NOMO-1 treated with dmso at 0.1 percent for 144 hours (cell line): Measurements from ENCODE around the gene SF3B1.
"Not testable (repeated sequence)": the region's sequence is repeated elsewhere in the genome, so short reads cannot be mapped to it uniquely, and the experiment has no call there.

ENCODE experiments used
- DNase-seq: peaks from one replicate; lab custom pipeline; 2025; ENCODE audit not compliant: unreplicated experiment; lab: John Stamatoyannopoulos, UW

The SF3B1 gene, protein sequence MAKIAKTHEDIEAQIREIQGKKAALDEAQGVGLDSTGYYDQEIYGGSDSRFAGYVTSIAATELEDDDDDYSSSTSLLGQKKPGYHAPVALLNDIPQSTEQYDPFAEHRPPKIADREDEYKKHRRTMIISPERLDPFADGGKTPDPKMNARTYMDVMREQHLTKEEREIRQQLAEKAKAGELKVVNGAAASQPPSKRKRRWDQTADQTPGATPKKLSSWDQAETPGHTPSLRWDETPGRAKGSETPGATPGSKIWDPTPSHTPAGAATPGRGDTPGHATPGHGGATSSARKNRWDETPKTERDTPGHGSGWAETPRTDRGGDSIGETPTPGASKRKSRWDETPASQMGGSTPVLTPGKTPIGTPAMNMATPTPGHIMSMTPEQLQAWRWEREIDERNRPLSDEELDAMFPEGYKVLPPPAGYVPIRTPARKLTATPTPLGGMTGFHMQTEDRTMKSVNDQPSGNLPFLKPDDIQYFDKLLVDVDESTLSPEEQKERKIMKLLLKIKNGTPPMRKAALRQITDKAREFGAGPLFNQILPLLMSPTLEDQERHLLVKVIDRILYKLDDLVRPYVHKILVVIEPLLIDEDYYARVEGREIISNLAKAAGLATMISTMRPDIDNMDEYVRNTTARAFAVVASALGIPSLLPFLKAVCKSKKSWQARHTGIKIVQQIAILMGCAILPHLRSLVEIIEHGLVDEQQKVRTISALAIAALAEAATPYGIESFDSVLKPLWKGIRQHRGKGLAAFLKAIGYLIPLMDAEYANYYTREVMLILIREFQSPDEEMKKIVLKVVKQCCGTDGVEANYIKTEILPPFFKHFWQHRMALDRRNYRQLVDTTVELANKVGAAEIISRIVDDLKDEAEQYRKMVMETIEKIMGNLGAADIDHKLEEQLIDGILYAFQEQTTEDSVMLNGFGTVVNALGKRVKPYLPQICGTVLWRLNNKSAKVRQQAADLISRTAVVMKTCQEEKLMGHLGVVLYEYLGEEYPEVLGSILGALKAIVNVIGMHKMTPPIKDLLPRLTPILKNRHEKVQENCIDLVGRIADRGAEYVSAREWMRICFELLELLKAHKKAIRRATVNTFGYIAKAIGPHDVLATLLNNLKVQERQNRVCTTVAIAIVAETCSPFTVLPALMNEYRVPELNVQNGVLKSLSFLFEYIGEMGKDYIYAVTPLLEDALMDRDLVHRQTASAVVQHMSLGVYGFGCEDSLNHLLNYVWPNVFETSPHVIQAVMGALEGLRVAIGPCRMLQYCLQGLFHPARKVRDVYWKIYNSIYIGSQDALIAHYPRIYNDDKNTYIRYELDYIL

DNA sequence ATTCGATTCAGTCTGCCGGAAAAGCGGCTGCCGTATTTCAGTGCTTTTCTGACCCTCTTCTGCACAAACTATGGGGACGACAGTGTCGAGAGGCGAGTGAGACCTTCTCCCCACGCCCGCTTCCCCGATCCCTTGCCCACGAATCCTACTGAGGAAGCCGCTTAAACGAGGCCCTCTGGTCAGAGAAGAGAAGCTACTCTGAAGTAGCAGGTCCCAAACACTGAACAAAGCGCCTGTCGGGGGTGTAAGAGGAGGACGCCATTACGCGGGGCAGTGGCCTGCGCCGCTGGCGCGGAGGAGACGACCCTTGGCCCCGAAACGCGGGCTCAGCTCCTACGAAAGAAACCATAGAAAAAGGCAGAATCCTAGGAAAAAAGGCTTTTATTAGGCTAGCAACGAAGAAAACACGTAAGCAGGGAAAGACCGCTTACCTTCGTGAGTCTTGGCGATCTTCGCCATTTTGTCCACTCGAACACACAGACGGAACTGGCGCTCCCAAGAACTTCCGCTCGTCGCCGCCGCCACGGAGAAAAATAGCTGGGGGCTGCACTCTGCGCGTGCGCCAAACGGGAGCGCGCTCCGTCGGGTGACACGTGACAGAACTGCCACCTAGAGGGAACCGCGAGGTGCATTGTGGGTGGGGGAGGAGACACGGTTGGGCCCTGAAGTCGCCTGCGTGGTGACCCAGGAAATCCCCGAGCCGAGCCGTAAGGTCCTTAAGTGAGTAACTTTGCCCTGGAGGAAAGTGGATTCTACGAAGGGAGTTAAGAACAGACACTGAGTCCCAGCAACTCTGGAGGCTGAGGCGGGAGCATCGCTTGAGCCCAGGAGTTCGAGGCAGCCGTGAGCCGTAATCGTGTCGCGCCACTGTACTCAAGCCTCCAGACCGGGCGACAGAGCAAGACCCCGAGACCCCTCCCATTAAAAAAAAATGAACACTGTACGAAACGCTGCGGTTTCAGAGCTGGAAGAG, at the start of gene SF3B1:
SF3B1 (minus strand) TSS at position 488 of the 973 bp plus-strand sequence; CDS start at position 459, 29 bp downstream.
- peak; percentile 95 for DNase-seq

DNA sequence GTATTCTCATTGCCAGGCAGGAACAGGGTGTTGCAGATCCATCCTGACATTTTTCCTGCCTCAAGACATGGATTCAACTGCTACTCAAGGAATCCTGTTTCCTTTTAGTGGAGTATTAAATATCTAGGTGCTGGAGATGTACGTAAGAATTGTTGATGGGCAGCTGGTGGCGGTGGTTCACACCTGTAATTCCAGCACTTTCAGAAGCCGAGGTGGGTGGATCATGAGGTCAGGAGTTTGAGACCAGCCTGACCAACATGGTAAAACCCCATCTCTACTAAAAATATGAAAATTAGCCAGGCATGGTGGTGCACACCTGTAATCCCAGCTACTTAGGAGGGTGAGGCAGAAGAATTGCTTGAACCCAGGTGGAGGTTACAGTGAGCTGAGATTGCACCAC, 49.4 kb upstream of the SF3B1 start:
- not testable (repeated sequence) for DNase-seq

DNA sequence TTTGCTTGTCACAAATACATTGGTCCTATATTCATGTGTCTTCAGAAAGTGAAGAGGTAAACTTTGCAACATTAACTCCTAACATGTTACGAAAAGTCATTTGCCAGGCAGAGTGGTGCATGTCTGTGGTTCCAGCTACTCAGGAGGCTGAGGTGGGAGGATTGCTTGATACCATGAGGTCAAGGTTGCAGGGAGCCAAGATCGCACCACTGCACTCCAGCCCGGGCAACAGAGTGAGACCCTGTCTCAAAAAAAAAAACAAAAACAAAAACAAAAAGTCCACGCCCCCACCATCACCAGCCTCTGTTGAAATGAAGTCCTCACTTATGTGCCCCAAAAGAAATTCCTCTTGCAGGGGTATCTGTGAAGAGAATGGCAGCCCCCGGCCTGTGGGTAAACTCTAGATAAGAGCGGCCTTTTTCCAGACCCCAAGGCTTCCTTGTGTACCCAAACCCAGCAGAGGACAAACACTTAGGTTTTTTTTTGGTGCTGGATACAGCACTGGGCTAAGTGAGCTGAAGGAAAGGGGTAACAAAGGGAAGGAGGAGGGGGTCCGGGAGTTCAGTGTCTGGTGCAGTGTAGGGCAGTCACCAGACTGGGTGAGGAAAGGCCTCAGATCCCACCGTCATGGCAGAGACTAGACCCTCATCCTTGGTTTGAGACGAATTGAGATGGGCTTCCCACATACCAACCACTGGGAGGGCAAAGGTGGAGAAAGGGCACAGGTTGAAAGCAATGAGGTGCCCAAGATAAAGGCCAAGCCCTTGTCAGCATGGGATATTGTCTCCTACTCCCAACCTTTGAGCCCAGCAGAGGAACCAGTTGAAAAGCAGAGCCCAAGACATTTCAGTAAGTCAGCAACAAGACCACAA, 45.6 kb upstream of the SF3B1 start:
- DNase-seq, result no peak

DNA sequence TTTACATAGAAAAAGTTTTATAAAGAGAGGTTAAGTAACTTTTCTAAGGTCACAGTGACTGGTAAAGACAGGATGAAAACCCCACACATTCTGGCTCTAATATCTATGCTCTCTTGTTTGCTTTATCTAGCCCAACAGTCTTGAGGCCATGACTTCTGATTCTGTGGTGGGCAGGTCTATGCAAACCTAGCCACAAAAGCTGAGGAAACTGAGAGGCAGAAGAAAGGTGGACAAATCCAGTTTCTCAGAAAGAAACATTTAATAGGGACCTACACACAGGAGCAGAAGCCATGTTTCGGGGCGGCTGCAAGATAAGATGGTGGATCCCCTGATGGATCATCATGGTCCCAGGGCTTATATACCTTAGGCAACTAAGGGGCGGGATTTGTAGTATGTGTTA, 43.0 kb upstream of the SF3B1 start:
- no peak for DNase-seq

DNA sequence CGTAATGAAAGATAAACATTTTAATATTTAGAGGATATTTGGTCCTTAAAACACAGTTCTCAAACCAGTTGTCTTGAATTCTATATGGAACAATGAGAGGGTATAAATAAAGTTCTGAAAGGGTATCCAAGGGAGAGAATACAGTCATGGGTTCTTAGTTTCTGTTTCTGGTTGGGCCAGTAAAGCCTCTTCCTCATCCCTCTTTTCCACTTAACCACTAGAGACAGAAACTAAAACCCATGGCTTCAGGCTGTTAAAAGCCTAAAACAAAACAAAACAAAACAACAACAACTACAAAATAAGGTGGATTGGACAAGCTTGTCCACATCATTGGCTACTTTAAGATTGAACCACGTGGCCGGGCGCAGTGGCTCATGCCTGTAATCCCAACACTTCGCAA, 37.3 kb upstream of the SF3B1 start:
- no peak for DNase-seq

DNA sequence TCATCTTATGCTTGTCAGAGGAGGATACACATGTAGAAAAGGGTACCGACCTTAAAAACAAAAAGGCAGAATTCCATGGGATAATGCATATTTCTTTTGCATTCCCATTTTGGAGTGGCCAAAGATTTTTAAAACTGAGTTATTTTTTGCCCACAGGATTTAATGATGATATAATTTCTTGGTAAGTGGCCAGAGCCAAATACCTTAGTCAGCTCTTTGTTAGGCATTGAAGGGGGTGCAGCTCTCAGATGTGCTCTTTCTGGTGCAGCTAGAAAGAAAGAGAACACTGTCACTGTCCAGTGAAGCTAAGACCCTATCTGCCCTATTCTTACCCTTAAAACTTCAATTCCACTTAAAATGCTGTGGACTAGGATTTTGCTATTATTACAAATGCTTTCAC, 29.3 kb upstream of the SF3B1 start:
- no peak for DNase-seq

DNA sequence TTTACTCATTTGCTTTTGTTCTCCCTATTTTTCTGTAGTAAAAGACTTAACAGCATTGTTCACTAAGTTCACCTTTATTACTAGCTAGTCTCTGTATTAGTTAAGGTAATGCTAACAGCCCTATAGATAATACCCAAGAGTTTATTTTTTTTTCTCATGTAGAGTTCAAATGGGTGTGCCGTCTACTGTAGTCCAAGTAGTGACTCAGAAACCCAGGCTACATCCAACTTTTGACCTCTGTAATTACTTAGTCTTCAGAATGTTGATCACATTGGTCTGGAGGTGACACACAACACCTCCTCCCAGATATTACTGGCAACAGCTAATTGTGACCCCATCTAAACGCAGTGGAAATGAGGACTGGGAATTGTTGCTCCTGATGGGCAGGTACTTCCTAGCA, 26.2 kb upstream of the SF3B1 start:
- DNase-seq, result no peak

DNA sequence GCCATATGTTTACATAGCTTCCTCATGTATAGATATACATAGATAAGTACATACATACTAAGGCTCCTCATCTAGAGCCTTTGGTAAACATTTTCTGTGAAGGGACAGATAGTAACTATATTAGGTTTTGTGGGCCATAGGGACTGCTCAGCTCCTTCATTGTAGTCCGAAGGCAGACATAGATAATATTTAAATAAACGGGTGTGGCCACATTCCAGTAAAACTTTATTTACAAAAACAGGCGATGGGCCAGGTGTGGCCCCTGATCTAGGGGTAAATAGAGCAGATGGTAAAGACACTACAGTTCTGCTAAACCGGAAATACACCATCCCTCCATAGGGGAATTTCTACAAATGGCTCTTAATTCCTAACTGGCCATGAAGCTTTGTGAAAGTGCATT, 25.8 kb upstream of the SF3B1 start:
- DNase-seq, result no peak

DNA sequence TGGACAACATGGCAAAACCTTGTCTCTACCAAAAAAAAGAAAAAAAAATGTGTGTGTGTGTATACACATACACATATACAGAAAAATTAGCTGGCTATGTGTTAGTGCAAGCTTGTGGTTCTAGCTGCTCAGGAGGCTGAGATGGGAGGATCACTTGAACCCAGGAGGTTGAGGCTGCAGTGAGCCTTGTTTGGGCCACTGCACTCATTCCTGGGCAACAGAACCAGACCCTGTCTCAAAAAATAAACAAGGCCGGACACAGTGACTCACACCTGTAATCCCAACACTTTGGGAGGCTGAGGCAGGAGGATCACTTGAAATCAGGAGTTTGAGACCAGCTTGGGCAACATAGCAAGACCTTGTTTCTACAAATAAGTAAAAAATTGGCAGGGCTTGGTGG, 20.6 kb upstream of the SF3B1 start:
- DNase-seq, result no peak

DNA sequence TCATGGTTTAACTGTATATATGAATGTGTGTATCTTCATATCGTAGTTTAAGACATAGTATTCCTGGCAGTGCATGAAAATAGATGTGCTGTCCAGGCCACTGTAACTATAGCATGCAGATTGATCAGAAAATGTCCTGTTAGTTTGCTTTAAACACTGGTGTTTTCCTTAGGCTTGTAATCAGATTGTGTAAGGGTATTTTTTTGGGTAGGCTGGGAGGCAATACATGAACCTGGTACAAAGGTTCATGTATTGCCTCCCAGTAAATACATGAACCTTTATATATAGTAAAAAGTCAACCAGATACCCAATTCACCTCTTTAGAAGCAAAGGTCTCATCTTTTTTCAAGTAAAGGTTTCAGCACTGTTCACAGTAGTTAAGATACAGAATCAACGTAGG, 20.1 kb upstream of the SF3B1 start:
- DNase-seq, result no peak

DNA sequence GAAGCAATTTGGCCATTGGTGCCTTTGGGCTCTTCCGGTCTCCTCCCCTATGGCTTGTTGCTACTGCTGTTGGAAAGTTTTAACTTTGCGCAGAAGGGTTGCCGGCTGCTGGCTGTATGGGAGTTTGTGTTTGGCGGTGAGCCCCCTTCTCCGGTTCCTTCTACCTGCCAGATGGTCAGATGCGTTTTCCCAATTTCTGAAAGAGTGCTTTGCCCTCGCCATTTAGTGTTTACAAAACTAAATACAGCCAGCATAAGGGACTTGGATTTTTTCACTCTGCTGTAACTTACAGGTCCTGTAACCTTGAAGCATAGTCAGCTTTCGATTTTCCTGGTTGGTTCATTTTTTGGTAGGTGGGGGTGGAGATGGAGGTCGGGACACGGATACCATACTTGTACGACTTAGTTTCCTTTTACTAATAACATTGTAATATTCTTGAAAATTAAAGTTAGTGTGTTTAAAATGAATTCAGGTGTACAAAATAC, 19.1 kb upstream of the SF3B1 start:
- peak; percentile 82 for DNase-seq

DNA sequence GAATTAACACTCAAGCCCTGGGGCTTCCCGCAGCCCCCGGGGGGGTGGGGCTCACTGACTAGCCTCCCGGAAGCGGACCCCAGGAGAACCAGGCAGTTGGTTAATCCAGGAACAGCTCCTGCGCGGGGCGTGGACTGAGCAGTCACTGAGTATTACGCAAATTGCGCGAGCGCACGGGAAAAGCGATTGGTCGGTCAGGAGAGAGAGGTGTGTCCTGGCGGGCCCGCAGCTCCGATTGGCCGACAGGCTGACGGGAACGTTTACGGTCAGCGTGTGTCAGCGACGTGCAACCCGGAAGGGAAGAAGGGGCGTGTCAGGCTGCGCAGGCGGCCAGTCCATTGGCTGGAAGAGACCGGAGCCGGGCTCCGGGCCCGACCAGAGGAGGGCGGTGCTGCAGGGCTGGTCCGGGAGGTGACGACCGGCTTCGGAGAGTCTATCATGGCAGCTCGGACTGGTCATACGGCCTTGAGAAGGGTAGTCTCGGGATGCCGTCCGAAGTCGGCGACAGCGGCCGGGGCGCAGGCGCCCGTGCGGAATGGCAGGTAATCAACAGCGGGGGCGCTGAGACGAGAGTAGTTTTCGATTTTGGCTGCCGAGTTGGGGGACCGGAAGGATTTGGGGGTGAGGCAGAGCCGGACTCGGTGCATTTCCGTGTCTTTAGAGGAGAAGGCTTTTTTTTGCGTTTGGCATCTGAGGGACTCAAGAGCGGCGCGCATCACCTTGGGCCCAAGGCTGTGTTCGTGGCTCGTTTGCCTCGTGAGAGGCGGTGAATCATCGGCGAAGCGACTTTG, 18.5 kb upstream of the SF3B1 start, which contains the start of gene COQ10B:
COQ10B (plus strand) TSS at position 430 of the 791 bp plus-strand sequence; CDS start at position 439, 9 bp downstream.
- peak; percentile 100 for DNase-seq

DNA sequence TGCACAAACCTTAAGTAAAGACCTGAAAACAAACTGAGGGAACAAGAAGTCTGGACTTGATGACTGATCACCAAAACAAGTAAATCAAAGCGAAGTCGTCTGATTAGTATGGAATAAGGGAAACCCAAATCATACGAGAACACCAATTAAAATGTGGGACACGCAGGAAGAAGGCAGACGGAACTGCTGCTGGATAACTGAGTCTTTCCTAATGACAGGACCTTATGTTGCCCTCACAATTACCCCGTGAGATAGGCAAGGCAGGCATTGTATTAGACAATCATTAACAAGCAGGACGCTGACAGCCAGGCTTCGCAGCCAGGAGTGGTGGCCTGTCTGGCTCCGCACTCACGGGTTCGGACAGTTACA, 17.9 kb upstream of the SF3B1 start:
- no peak for DNase-seq

DNA sequence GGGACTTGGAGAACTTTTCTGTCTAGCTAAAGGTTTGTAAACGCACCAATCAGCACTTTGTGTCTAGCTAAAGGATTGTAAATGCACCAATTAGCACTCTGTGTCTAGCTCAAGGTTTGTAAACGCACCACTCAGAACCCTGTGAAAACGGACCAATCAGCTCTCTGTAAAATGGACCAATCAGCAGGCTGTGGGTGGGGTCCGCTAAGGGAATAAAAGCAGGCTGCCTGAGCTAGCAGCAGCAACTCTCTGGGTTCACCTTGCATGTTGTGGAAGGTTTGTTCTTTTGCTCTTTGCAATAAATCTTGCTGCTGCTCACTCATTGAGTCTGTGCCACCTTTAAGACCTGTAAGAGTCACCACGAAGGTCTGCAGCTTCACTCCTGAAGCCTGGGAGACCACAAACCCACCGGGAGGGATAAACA, 16.1 kb upstream of the SF3B1 start:
- not testable (repeated sequence) for DNase-seq

DNA sequence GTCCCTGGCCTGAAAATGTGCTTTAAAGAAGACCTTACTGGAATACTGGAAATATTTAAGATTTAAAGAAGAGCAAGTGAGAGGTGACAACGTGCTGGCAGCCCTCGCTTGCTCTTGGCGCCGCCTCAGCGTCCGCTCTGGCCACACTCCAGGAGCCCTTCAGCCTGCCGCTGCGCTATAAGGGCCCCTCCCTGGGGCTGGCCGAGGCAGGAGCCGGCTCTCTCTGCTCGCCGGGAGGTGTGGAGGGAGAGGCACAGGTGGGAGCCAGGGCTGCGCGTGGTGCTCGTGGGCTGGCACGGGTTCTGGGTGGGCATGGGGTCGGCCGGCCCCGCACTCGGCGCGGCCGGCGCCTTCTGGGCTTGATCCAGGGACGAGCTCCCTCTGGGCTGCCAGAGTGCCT, 15.6 kb upstream of the SF3B1 start:
- no peak for DNase-seq

DNA sequence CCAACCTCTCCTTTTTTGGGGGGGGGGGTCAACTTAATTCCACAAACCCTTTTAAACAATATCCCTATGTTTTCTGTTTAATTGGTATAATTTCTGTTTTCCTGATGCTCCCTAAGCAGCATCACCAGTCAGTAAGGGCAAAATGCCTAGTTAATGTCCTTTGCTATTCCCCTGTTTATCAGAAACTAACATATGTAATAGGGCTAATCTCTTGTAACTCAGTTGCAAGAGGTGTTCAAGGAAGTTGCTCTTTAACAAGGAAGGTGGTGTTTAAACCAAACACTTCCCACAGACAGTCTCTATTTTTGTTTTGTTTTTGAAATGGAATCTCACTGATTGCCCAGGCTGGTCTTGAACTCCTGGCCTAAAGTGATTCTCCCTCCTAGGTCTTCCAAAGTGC, 12.0 kb upstream of the SF3B1 start:
- no peak for DNase-seq

DNA sequence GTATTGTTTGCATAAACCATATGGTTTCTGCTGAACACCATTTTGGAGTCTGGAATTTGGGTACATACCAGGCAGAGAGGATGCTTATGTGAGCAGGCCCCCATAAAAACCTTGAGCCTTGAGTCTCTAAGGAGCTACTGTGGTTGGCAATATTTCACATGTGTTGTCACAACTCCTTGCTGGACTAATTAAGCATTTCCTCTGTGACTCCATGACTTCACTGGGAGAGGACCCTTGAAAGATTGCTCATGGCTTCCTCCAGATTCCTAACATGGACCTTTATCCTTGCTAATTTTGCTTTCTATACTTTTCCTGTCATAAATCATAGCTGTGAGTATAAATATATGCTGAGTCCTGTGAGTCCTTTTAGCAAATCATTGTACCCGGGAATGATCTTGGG, 10.9 kb upstream of the SF3B1 start:
- DNase-seq, result no peak

DNA sequence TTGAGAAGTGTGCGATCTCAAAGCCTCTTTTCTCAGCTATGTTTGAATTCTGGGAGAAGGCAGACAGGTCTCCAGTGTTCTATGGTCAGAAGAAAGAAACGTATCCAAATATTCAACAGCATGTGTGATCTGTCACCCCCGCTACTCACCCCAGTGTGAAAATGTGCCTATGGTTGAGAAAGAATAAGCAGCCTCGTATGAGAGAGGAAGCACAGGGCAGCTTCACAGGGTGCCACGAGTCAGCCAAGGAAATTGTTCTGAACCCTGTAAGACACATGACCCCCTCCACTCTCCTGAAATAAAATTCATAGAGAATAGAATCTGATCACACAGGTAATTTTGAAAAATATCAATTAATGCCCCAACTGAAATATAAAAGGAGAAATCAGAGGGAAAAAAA, 8.0 kb upstream of the SF3B1 start:
- DNase-seq, result no peak
